KOPT-K1 (cell line): Measurements from ENCODE around the gene CC2D2A.

ENCODE experiments used
- H3K27ac ChIP-seq: fragments of 200-600 bp; sonication (generic); 2 replicates; pipeline ENCODE4 v1.5.1; 2016; ENCODE audit warnings: antibody characterized with exemption, mild to moderate bottlenecking, low read depth, low read length; ENCODE audit not compliant: poor library complexity, severe bottlenecking
- H3K36me3 ChIP-seq: fragments of 200-600 bp; sonication (generic); 2 replicates; pipeline ENCODE4 v1.5.1; 2017; ENCODE audit warnings: antibody characterized with exemption, mild to moderate bottlenecking, low read length, moderate library complexity; ENCODE audit not compliant: insufficient read depth
- H3K9me3 ChIP-seq: fragments of 200-600 bp; sonication (generic); 2 replicates; pipeline ENCODE4 v1.5.1; 2017; ENCODE audit warnings: antibody characterized with exemption, low read length, mild to moderate bottlenecking; ENCODE audit not compliant: insufficient read depth, poor library complexity, severe bottlenecking

Gene CC2D2A

DNA sequence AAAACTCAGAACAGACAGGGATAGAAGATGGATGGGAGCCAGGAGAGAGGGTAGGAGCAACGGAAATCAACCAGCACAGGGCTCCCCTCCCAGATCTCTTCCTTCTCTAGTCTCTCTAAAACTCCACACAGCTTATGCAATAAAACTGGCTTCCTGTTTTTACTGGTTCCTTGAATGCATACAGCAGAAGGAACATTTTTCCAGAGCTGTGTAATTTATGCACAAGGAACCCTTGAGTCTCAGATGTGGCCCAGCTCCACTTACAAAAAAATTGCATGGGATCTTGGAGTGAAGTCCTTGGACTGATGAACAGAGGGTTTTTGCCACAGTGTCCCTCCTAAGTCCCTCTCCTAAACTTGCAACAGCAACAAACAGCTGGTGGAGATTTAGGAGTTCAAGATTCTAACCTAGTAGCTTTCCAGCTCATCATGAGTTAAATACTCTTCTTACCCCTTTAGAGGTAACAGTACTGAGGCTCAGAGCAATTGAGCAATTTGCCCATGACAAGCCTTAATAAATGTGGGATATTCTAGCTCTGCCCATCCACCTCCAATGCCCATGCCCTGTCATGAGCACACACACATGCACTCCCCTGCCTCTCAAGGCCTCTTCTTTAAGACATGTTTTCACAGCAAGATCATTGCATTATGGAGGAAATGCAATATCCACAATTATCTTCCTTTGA lies 18.4 kb upstream of the CC2D2A start:
- Histone ChIP-seq H3K36me3 (no peaks in the 10 kb centered on the region), H3K27ac (no peak overlapping the region), H3K9me3 (no peaks in the 10 kb centered on the region)

GRCh38 chr4:15451866-15452765 lies 17.6 kb upstream of the CC2D2A start:
- Histone ChIP-seq H3K27ac (no peak overlapping the region), H3K36me3 (no peaks in the 10 kb centered on the region), H3K9me3 (no peaks in the 10 kb centered on the region)

DNA sequence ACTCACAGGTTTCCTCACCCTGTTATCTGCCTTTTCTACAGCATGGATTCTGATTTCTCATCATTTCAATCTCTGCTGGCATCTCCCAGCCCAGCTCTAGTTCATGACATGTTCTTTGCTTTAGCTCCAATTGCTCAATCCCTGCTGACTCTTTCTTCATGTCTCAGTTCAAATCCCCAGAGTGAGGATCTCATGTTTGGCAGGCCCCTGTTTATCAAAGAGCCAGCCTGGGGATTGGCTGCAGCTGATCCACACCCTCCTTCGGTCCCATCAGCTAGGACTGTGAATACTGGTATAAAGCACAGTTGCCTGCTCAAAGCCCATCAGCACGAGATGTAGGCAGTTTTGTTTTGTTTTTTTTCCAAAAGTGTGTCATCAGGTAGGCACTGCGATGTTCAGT lies 14.4 kb upstream of the CC2D2A start:
- no peak overlapping the region for H3K27ac ChIP-seq
- no peaks in the 10 kb centered on the region for H3K36me3 ChIP-seq
- no peaks in the 10 kb centered on the region for H3K9me3 ChIP-seq

GRCh38 chr4:15457406-15458201 lies 12.1 kb upstream of the CC2D2A start:
- Histone ChIP-seq H3K9me3 (no peaks in the 10 kb centered on the region), H3K36me3 (no peaks in the 10 kb centered on the region), H3K27ac (no peak overlapping the region)

GRCh38 chr4:15458616-15459015 lies 11.1 kb upstream of the CC2D2A start:
- Histone ChIP-seq H3K27ac (no peak overlapping the region), H3K36me3 (no peaks in the 10 kb centered on the region), H3K9me3 (no peaks in the 10 kb centered on the region)

DNA sequence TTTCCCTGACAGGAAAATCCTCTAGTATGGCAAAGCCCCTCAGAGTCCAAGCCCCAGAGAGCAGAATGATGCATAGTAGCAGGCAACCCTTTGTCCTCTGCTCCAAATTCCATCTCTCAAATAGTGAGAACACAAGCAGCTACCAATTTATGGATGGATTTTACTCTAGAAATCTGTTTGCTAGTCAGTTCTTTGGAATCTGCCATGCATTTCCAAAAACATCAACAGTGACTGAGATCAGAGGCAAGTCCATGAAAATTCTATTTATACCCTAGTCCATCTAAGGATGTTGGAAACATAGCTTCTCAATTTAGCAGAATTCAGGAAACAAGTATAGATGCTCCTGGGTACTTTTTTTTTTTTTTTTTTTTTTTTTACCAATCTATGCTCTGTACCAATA lies 10.0 kb upstream of the CC2D2A start:
- Histone ChIP-seq H3K36me3 (no peaks in the 10 kb centered on the region), H3K27ac (no peak overlapping the region), H3K9me3 (no peaks in the 10 kb centered on the region)

- H3K27ac ChIP-seq, result no peak overlapping the region
- H3K9me3 ChIP-seq, result no peaks in the 10 kb centered on the region
- no peaks in the 10 kb centered on the region for H3K36me3 ChIP-seq
Observed at GRCh38 chr4:15466596-15466995, 3.1 kb upstream of the CC2D2A start.

- H3K9me3 ChIP-seq, result no peaks in the 10 kb centered on the region
- H3K27ac ChIP-seq, result no peak overlapping the region
- no peaks in the 10 kb centered on the region for H3K36me3 ChIP-seq
Observed at GRCh38 chr4:15470128-15470475, 420 bp downstream of the CC2D2A start.

- no peaks in the 10 kb centered on the region for H3K9me3 ChIP-seq
- no peak overlapping the region for H3K27ac ChIP-seq
- no peaks in the 10 kb centered on the region for H3K36me3 ChIP-seq
Observed at GRCh38 chr4:15476396-15476795, 6.7 kb downstream of the CC2D2A start.

GRCh38 chr4:15478724-15479088 lies 9.0 kb downstream of the CC2D2A start:
- Histone ChIP-seq H3K36me3 (no peaks in the 10 kb centered on the region), H3K27ac (no peak overlapping the region), H3K9me3 (no peaks in the 10 kb centered on the region)

GRCh38 chr4:15479089-15479912 lies 9.6 kb downstream of the CC2D2A start:
- Histone ChIP-seq H3K9me3 (no peaks in the 10 kb centered on the region), H3K36me3 (no peaks in the 10 kb centered on the region), H3K27ac (no peak overlapping the region)

GRCh38 chr4:15479913-15480185 lies 10.2 kb downstream of the CC2D2A start:
- Histone ChIP-seq H3K27ac (no peak overlapping the region), H3K9me3 (no peaks in the 10 kb centered on the region), H3K36me3 (no peaks in the 10 kb centered on the region)

DNA sequence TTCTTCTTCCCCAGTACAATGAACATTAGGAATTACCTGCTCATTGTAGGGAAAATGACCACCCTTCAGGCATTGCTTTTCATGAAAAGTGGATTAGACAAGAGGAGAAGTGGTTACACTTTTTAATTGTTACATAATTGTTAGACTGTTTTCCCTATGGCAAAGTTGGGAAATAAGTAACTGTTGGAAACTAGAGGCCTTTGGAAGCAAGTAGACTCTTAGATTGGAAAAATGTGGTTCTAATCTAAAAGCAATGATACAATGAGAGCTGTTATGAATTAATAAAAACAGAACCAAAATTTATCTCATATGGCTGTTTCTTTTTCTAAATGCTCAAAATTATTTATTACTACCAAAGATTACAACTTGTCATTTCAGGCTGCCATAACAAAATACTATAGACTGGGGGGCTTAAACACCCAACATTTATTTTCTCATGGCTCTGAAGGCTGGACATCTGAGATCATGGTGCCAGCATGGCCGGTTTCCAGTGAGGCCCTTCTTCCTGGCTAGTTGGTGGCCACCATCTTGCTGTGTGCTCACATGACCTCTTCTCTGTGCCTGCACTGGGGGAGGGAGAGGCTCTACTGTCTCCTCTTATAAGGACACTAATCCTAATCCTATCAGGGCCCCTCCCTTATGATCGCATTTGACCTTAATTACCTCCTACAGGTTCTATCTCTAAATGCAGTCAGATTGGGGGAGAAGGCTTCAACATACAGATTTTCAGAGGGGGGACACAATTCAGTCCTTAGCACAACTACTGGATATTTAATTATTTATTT lies 12.5 kb downstream of the CC2D2A start:
- Histone ChIP-seq H3K27ac (no peak overlapping the region), H3K36me3 (no peaks in the 10 kb centered on the region), H3K9me3 (no peaks in the 10 kb centered on the region)

GRCh38 chr4:15482842-15483241 lies 13.2 kb downstream of the CC2D2A start:
- H3K9me3 ChIP-seq, result no peaks in the 10 kb centered on the region
- H3K27ac ChIP-seq, result no peak overlapping the region
- no peaks in the 10 kb centered on the region for H3K36me3 ChIP-seq
